SK-N-SH (cell line): ENCODE data around the gene NAV1. TPM values are rescaled to one million over a fixed set of nuclear protein-coding genes. Genes with fewer than 3 reads are reported as not detected.

Source experiments
- CTCF ChIA-PET: fragments of 300-600, 350-600 bp; formaldehyde crosslinking; extraction: SDS; loops from one replicate; lab custom pipeline; 2021; lab: Yijun Ruan, JAX
- POLR2A ChIA-PET: fragments of 350-600 bp; sonication (Branson Sonifier 250); formaldehyde crosslinking; extraction: SDS; loops from one replicate; lab custom pipeline; 2020; ENCODE audit warnings: antibody characterized with exemption, inconsistent platforms; lab: Yijun Ruan, JAX
- DNase-seq: peaks from one replicate; pipeline ENCODE4 v3.0.0; 2012
- H2AFZ ChIP-seq: fragments of 200-600 bp; sonication (generic); 2 replicates; pipeline ENCODE4 v1.8.1; 2016; ENCODE audit warnings: antibody characterized with exemption, mild to moderate bottlenecking, low read depth
- H3F3A ChIP-seq: fragments of 200-600 bp; sonication (generic); replicated peaks from 2 replicates; pipeline ENCODE3; 2016; ENCODE audit warnings: antibody characterized with exemption, mild to moderate bottlenecking; ENCODE audit not compliant: insufficient read depth
- H3K27ac ChIP-seq, 2 experiments: fragments of 200-500 bp in 1 of 2; fragments of 200-600 bp in 1 of 2; sonication (Bioruptor generic) in 1 of 2; sonication (generic), shearing (Covaris generic) in 1 of 2; 2 replicates each; pipeline versions ENCODE4 v1.5.1 to v1.6.1; 2014 to 2016; ENCODE audit warnings: low read depth in 2 of 2, inconsistent platforms in 1 of 2, low read length in 1 of 2, mild to moderate bottlenecking in 1 of 2, mixed read lengths in 1 of 2
- H3K27me3 ChIP-seq: fragments of 200-600 bp; sonication (generic), shearing (Covaris generic); 2 replicates; pipeline ENCODE4 v1.6.1; 2016; ENCODE audit warnings: mixed run types; ENCODE audit not compliant: insufficient read depth
- H3K36me3 ChIP-seq, 2 experiments: fragments of 200-500 bp in 1 of 2; fragments of 200-600 bp in 1 of 2; sonication (Bioruptor generic) in 1 of 2; sonication (generic) in 1 of 2; replicated peaks in 1 of 2; 2 replicates each; pipeline versions ENCODE3 to v1.5.1; 2014 to 2016; ENCODE audit warnings: low read length in 1 of 2, mild to moderate bottlenecking in 1 of 2; ENCODE audit not compliant: insufficient read depth in 2 of 2, control insufficient read depth in 1 of 2
- H3K4me1 ChIP-seq, 2 experiments: fragments of 200-500 bp in 1 of 2; fragments of 200-600 bp in 1 of 2; sonication (Bioruptor generic) in 1 of 2; sonication (generic), shearing (Covaris generic) in 1 of 2; 2 replicates each; pipeline versions ENCODE4 v1.5.1 to v1.6.1; 2014 to 2016; ENCODE audit warnings: low read depth in 1 of 2, low read length in 1 of 2, mixed run types in 1 of 2; ENCODE audit not compliant: insufficient read depth in 2 of 2, control insufficient read depth in 1 of 2
- H3K4me2 ChIP-seq: fragments of 200-600 bp; sonication (generic), shearing (Covaris generic); 2 replicates; pipeline ENCODE4 v1.6.1; 2017; ENCODE audit warnings: mixed run types
- H3K4me3 ChIP-seq, 2 experiments: fragments of 200-500 bp in 1 of 2; fragments of 200-600 bp in 1 of 2; sonication (Bioruptor generic) in 1 of 2; sonication (generic), shearing (Covaris generic) in 1 of 2; 2 replicates each; pipeline versions ENCODE4 v1.5.1 to v1.8.1; 2014 to 2016; ENCODE audit warnings: low read depth in 2 of 2, inconsistent platforms in 1 of 2, low read length in 1 of 2, mild to moderate bottlenecking in 1 of 2, mixed read lengths in 1 of 2, moderate library complexity in 1 of 2
- H3K79me2 ChIP-seq: fragments of 200-600 bp; sonication (generic); 2 replicates; pipeline ENCODE4 v1.8.1; 2017; ENCODE audit warnings: mild to moderate bottlenecking; ENCODE audit not compliant: insufficient read depth
- H3K9ac ChIP-seq: fragments of 200-600 bp; sonication (generic); 2 replicates; pipeline ENCODE4 v1.6.1; 2017; ENCODE audit warnings: mixed run types
- H3K9me2 ChIP-seq: fragments of 200-600 bp; sonication (generic); 2 replicates; pipeline ENCODE4 v1.6.1; 2017; ENCODE audit warnings: mixed run types
- H3K9me3 ChIP-seq: fragments of 200-600 bp; sonication (generic); 2 replicates; pipeline ENCODE4 v1.6.1; 2017; ENCODE audit warnings: mixed run types, mild to moderate bottlenecking, moderate library complexity
- H4K20me1 ChIP-seq: fragments of 200-600 bp; sonication (generic); 2 replicates; pipeline ENCODE4 v1.6.1; 2017; ENCODE audit warnings: mild to moderate bottlenecking, mixed run types; ENCODE audit not compliant: insufficient read depth
- CHD2 ChIP-seq: fragments of 150-350 bp; IDR thresholded peaks from 2 replicates; pipeline ENCODE4 v1.6.1; 2018; ENCODE audit warnings: low read length; ENCODE audit not compliant: partially characterized antibody
- EZH2phosphoT487 ChIP-seq: fragments of 200-600 bp; sonication (generic); IDR thresholded peaks from 2 replicates; pipeline ENCODE4 v1.6.1; 2017; ENCODE audit warnings: low read depth, mixed run types, mild to moderate bottlenecking, antibody characterized with exemption, moderate library complexity, borderline replicate concordance
- FOXJ3 ChIP-seq: sonication (generic); formaldehyde crosslinking; IDR thresholded peaks from 2 replicates; pipeline ENCODE4 v1.5.1; 2020; ENCODE audit warnings: mild to moderate bottlenecking, missing genetic modification reagents
- FOXM1 ChIP-seq: IDR thresholded peaks from 2 replicates; pipeline ENCODE4 v1.4.0; 2012; ENCODE audit warnings: low read depth, mild to moderate bottlenecking
- GABPA ChIP-seq: IDR thresholded peaks from 2 replicates; pipeline ENCODE4 v1.4.0; 2012; ENCODE audit warnings: low read depth, mild to moderate bottlenecking
- GATA2 ChIP-seq: sonication (generic); formaldehyde crosslinking; IDR thresholded peaks from 2 replicates; pipeline ENCODE4 v1.5.0; 2020; ENCODE audit warnings: mild to moderate bottlenecking, missing genetic modification reagents
- JUND ChIP-seq: IDR thresholded peaks from 2 replicates; pipeline ENCODE4 v1.4.0; 2012
- MXI1 ChIP-seq: IDR thresholded peaks from 2 replicates; pipeline ENCODE4 v1.6.1; 2012; ENCODE audit warnings: mild to moderate bottlenecking, low read depth, low read length, improper control_type of control experiment
- NRF1 ChIP-seq: IDR thresholded peaks from 2 replicates; pipeline ENCODE4 v1.6.1; 2012; ENCODE audit warnings: low read depth, mild to moderate bottlenecking, low read length
- RCOR1 ChIP-seq: fragments of 150-350 bp; IDR thresholded peaks from 2 replicates; pipeline ENCODE4 v1.6.1; 2017; ENCODE audit warnings: antibody characterized with exemption, low read length
- RFX5 ChIP-seq: IDR thresholded peaks from 2 replicates; pipeline ENCODE4 v1.6.1; 2012; ENCODE audit warnings: mild to moderate bottlenecking, improper control_type of control experiment, low read length
- SIN3A ChIP-seq: IDR thresholded peaks from 2 replicates; pipeline ENCODE4 v1.6.1; 2012; ENCODE audit warnings: low read depth, mild to moderate bottlenecking, low read length, moderate library complexity, borderline replicate concordance
- SMC3 ChIP-seq: IDR thresholded peaks from 2 replicates; pipeline ENCODE4 v1.6.1; 2012; ENCODE audit warnings: low read depth, low read length, improper control_type of control experiment
- TEAD4 ChIP-seq: IDR thresholded peaks from 2 replicates; pipeline ENCODE4 v1.4.0; 2012; ENCODE audit warnings: mild to moderate bottlenecking, borderline replicate concordance; ENCODE audit not compliant: insufficient read depth
- YY1 ChIP-seq: IDR thresholded peaks from 2 replicates; pipeline ENCODE4 v1.4.0; 2012; ENCODE audit warnings: low read depth, mild to moderate bottlenecking
- WGBS: methylation state at CpG from one replicate; pipeline ENCODE4 v1.1.6; 2017; ENCODE audit warnings: low lambda C conversion rate; 5-methylcytosine and 5-hydroxymethylcytosine counted together
- polyA plus RNA-seq, 3 experiments: library from polyadenylated mRNA; depleted of rRNA; stranded (reverse); fragments of >200 nt; gene quantifications; 2 replicates each; pipeline ENCODE4 v1.2.3, GENCODE V29; 2012
- TF ChIP-seq, protein P1 (sequence below): IDR thresholded peaks from 2 replicates; pipeline ENCODE4 v1.6.1; 2012; ENCODE audit warnings: mild to moderate bottlenecking, low read depth, low read length, moderate library complexity
- TF ChIP-seq, protein P2 (sequence below): fragments of 150-350 bp; IDR thresholded peaks from 2 replicates; pipeline ENCODE4 v1.6.1; 2017; ENCODE audit warnings: antibody characterized with exemption, low read length, low read depth, borderline replicate concordance
- TF ChIP-seq, protein P3 (sequence below): IDR thresholded peaks from 2 replicates; pipeline ENCODE4 v1.4.0; 2012; ENCODE audit warnings: low read depth, borderline replicate concordance

Gene NAV1
- polyA plus RNA-seq, 1 of the 3 experiments (the other 2 are of a cell fraction), result 16.1 TPM

DNA sequence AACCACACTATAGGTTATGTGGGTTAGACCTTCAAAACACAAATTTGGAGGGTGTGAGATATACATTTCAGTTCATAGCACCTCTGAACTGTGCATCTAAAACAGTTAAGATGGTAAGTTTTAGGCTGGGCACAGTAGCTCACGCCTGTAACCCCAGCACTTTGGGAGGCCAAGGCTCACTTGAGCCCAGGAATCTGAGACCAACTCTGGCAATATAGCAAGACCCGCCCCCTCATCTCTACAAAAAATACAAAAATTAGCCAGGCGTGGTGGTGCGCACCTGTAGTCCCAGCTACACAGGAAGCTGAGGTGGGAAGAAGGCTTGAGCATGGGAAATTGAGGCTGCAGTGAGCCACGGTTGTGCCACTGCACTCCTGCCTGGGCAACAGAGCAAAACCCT is 47.9 kb downstream of the NAV1 start:
- no peak overlapping the region for H3K9ac ChIP-seq
- H3K4me2 ChIP-seq, result no peak overlapping the region
- H3K9me3 ChIP-seq, result no peaks in the 10 kb centered on the region
- peaks cover 20 to 54% of the 10 kb centered on the region in 2 experiments for H3K4me1 ChIP-seq
- WGBS, result 95% methylated on average over 5 of the region's 5 CpGs
- H3K27me3 ChIP-seq, result no peaks in the 10 kb centered on the region
- H4K20me1 ChIP-seq, result peaks cover 18% of the 10 kb centered on the region
- peaks cover 13 to 45% of the 10 kb centered on the region in 2 experiments for H3K36me3 ChIP-seq
- H3K27ac ChIP-seq, result peak overlapping the region; percentile 67 to 88; a peak in 3 of 4 replicates
- POLR2A ChIA-PET, result no interaction called here
- peaks cover 98% of the 10 kb centered on the region for H3K79me2 ChIP-seq
- no peak overlapping the region for H2AFZ ChIP-seq
- no peaks in the 10 kb centered on the region for H3K9me2 ChIP-seq
- TF ChIP-seq NRF1 (no peak), RFX5 (no peak), FOXM1 (no peak), YY1 (no peak), GABPA (no peak), SIN3A (no peak), JUND (no peak), CHD2 (no peak)
- TF ChIP-seq, protein P1, sequence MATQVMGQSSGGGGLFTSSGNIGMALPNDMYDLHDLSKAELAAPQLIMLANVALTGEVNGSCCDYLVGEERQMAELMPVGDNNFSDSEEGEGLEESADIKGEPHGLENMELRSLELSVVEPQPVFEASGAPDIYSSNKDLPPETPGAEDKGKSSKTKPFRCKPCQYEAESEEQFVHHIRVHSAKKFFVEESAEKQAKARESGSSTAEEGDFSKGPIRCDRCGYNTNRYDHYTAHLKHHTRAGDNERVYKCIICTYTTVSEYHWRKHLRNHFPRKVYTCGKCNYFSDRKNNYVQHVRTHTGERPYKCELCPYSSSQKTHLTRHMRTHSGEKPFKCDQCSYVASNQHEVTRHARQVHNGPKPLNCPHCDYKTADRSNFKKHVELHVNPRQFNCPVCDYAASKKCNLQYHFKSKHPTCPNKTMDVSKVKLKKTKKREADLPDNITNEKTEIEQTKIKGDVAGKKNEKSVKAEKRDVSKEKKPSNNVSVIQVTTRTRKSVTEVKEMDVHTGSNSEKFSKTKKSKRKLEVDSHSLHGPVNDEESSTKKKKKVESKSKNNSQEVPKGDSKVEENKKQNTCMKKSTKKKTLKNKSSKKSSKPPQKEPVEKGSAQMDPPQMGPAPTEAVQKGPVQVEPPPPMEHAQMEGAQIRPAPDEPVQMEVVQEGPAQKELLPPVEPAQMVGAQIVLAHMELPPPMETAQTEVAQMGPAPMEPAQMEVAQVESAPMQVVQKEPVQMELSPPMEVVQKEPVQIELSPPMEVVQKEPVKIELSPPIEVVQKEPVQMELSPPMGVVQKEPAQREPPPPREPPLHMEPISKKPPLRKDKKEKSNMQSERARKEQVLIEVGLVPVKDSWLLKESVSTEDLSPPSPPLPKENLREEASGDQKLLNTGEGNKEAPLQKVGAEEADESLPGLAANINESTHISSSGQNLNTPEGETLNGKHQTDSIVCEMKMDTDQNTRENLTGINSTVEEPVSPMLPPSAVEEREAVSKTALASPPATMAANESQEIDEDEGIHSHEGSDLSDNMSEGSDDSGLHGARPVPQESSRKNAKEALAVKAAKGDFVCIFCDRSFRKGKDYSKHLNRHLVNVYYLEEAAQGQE, result no peak
- TF ChIP-seq, protein P2, sequence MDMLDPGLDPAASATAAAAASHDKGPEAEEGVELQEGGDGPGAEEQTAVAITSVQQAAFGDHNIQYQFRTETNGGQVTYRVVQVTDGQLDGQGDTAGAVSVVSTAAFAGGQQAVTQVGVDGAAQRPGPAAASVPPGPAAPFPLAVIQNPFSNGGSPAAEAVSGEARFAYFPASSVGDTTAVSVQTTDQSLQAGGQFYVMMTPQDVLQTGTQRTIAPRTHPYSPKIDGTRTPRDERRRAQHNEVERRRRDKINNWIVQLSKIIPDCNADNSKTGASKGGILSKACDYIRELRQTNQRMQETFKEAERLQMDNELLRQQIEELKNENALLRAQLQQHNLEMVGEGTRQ, result no peak
- H3F3A ChIP-seq, result peaks cover 89% of the 10 kb centered on the region
- no peak overlapping the region for H3K4me3 ChIP-seq
- CTCF ChIA-PET, result interaction anchor here (1.8 kb wide), 1 partner anchor 206 kb away, joined by 4 read pairs; no protein-coding TSS in a partner anchor
- DNase-seq, result no peak

DNA sequence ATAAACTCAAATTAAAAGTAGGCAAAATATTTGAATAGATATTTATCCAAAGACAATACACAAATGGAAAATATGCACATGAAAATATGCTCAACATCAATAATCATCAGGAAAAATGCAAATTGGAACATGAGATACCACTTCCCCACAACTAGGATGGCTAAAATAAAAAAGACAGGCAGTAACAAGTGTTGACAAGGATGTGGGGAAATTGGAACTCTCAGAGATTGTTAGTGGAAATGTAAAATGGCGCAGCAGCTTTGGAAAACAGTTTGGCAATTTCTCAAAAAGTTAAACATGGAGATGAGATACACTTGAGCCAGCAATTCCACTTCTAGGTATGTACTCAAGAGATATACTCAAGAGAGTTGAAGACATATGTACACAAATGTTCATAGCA is 48.8 kb downstream of the NAV1 start:
- Histone ChIP-seq H3K36me3 (peaks cover 13 to 48% of the 10 kb centered on the region in 2 experiments), H3K9me2 (no peaks in the 10 kb centered on the region), H3K79me2 (peaks cover 96% of the 10 kb centered on the region), H3K9me3 (no peaks in the 10 kb centered on the region), H4K20me1 (peaks cover 9% of the 10 kb centered on the region), H3K27me3 (no peaks in the 10 kb centered on the region), H3K4me1 (peaks cover 21 to 55% of the 10 kb centered on the region in 2 experiments), H3K4me2 (no peak overlapping the region), H3K9ac (no peak overlapping the region), H3F3A (peaks cover 89% of the 10 kb centered on the region), H3K4me3 (no peak overlapping the region), H2AFZ (no peak overlapping the region), H3K27ac (peak overlapping the region in 1 of 2 experiments; percentile 88; a peak in 1 of 4 replicates)
- ChIA-PET POLR2A (no interaction called here), CTCF (no interaction called here)
- WGBS, result 96% methylated on average over 1 of the region's 1 CpG
- no peak for TF ChIP-seq GATA2 (CRISPR knock-in tag)
- no peak for TF ChIP-seq FOXJ3 (CRISPR knock-in tag)
- TF ChIP-seq JUND, result no peak
- no peak for TF ChIP-seq TEAD4
- TF ChIP-seq, protein P3, sequence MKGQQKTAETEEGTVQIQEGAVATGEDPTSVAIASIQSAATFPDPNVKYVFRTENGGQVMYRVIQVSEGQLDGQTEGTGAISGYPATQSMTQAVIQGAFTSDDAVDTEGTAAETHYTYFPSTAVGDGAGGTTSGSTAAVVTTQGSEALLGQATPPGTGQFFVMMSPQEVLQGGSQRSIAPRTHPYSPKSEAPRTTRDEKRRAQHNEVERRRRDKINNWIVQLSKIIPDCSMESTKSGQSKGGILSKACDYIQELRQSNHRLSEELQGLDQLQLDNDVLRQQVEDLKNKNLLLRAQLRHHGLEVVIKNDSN, result no peak
- no peak for TF ChIP-seq MXI1
- no peak for TF ChIP-seq EZH2phosphoT487
- no peak for TF ChIP-seq RCOR1
- TF ChIP-seq SMC3, result no peak
- DNase-seq, result no peak
